ENCODE data around the gene SALL1.

The SALL1 gene

DNA sequence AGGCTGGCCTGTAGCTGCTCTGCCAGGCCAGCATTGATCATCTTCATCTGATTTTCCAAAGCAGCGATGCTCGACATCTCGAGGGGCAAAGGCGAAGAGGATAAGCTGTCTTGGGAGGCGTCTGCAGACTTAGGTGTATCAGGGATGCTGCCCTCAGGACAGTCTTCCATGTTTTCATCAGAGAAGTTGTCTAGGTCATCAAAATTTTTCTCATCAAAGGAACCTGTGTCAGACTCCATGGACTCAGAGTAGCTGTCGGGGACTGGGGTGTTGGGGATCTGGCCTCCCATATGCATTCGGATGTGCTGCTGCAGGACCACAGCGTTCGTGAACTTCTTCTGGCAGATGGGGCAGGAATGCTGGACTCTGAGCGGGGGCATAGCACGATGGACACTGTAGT lies 11.5 kb downstream of the SALL1 start:
- DNase-seq: no peak

DNA sequence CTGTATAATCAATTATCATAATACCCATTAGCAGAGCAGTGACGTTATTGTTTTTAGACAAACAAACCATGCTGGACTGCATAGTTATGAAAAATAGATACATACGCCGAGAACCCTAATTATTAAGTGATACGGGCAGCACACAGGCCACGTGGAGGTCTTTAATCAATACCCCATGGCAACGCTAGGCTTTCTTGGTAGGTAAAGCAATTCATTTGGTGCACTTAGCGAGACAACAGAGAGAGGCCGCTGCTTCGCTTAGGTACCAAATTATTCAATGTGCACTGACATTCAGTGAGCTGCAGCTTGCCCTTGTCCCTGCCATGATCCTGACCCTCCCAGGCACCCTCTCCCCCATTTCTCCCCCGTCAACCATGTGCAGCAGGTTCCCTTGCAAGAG lies 12.9 kb downstream of the SALL1 start:
- DNase-seq: no peak

- DNase-seq: no peak
Observed at GRCh38 chr16:51137097-51137496, 14.0 kb downstream of the SALL1 start.

DNA sequence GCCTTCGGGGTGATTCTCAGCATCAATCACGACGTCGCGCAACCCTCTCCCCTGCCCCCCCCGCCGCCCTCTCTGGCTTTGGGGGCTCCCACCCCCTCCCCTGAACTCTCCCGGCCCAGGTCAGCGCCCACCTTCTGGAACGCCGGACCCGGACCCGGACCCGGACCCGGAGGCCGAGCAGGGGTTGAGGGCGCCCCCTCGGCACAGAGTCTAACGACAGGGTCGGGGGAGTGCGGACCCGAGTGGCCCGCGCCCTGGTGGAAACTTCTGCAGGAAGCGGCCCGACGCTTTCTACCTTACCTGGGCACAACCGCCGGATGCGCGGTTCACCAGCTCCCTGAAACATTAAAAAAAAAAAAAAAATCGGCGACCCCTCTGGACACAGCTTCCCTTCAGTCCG lies 16.2 kb downstream of the SALL1 start:
- DNase-seq: no peak

GRCh38 chr16:51134269-51134812 lies 16.7 kb downstream of the SALL1 start:
- no peak for DNase-seq

DNA sequence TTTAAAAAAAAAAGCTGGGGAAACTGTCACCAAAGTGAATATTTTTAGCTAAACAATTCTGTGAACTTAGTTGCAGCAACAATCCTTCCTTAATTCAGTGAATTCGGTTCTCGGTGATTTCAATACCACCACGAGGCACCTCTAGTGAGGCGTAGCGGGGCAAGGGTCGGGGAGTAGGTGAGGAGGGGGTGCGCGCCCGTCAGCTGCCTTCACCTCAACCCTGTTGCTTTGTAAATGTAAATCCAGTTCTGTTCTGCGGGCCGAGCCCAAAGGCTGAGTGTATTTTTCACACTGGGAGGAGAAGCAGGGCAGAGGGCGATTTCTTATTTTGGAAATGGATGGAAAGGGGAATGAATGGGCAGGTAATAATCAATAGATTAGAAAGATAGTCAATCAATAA lies 17.4 kb downstream of the SALL1 start:
- DNase-seq: no peak

- DNase-seq: no peak
Observed at GRCh38 chr16:51133183-51133582, 17.9 kb downstream of the SALL1 start.

DNA sequence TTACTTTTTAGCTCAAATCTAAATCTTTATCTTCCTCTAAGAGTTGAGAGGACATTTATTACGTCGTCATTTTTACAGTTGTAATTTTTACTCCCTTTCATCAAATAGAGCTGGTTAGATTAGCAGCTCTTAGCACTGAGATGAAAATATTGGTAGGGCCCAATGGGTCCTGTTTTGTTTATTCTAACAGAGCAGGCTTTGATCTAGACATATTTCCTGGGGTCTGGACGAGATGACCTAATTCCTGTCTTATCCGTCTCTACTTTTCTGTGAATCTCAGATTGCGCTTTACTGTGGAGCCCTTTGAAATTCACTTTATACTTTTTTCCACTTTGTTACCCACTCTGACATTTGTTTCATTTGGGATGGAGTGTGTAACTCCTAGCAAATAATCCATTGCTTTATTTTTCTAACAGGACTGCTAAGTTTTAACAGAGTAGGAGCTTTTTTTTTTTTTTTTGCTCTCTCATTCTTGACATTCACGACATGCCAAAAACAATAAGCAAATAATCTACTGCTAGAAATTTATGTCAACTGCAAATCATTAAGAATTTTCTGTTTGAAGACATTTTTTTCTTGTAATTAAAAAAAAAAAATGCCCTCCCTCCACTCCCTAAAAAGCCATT lies 18.5 kb downstream of the SALL1 start:
- DNase-seq: no peak

GRCh38 chr16:51131619-51132018 lies 19.5 kb downstream of the SALL1 start:
- no peak for DNase-seq

GRCh38 chr16:51129105-51129504 lies 22.0 kb downstream of the SALL1 start:
- no peak for DNase-seq

- DNase-seq: no peak
Observed at GRCh38 chr16:51125992-51126391, 25.1 kb downstream of the SALL1 start.

GRCh38 chr16:51124896-51125295 lies 26.2 kb downstream of the SALL1 start:
- no peak for DNase-seq

- no peak for DNase-seq
Observed at GRCh38 chr16:51121850-51122249, 29.2 kb downstream of the SALL1 start.

GRCh38 chr16:51120730-51121347 lies 30.2 kb downstream of the SALL1 start:
- DNase-seq: no peak

DNA sequence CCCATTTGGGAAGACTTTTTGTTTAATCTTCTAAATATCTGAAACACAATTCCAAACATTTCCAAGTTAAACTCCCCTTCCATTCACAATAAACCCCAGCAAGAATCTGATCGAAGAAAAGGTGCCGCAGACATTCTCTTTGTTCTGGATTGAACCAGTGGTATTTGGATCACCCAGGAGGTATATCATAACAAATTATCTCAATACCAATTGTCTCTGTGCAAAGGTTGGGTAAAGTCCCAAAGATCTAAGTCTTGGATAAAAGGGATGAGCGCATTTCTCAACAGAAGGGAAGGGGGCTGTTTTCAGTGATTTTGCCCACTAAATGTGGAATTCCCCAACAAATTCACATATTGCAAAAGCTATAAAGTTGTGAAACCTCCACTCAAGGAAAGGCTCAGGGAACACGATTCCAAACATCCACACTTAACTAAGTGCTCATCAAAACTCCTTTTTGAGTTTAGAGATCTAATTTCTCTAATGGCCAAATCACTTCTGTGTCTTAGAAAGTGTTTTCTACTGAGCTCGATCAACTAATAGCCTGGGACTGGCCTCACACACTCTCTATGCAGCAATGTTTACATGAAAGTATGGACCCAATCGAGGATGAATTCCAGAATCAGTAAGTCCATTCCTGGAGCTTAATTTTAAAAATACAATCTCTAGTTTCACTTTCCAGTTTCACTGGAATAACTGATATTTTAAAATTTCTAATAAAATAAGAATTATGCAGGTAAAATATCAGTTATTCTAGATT lies 30.9 kb downstream of the SALL1 start:
- no peak for DNase-seq

- no peak for DNase-seq
Observed at GRCh38 chr16:51119556-51119955, 31.5 kb downstream of the SALL1 start.

- DNase-seq: no peak
Observed at GRCh38 chr16:51116353-51116752, 34.7 kb downstream of the SALL1 start.

DNA sequence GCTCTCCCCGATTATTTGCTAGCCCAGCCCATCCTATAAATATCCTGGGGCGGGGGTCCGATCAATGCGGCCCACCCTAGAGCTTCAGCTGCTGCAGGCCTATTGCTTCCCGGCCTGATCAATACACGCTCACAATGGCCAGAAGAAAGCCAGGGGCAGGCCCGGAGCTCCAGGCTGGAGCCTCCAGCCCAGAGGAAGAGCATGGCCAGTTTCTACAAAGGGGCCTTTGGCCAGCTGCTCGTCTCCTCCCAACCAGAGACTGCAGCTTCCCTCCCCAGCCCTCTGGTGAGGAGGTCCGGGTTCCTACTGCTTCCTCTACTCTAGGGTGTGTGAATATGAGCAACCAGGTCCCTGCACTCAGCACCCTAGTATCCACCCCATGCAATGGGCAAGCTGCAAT lies 36.7 kb downstream of the SALL1 start:
- no peak for DNase-seq

DNA sequence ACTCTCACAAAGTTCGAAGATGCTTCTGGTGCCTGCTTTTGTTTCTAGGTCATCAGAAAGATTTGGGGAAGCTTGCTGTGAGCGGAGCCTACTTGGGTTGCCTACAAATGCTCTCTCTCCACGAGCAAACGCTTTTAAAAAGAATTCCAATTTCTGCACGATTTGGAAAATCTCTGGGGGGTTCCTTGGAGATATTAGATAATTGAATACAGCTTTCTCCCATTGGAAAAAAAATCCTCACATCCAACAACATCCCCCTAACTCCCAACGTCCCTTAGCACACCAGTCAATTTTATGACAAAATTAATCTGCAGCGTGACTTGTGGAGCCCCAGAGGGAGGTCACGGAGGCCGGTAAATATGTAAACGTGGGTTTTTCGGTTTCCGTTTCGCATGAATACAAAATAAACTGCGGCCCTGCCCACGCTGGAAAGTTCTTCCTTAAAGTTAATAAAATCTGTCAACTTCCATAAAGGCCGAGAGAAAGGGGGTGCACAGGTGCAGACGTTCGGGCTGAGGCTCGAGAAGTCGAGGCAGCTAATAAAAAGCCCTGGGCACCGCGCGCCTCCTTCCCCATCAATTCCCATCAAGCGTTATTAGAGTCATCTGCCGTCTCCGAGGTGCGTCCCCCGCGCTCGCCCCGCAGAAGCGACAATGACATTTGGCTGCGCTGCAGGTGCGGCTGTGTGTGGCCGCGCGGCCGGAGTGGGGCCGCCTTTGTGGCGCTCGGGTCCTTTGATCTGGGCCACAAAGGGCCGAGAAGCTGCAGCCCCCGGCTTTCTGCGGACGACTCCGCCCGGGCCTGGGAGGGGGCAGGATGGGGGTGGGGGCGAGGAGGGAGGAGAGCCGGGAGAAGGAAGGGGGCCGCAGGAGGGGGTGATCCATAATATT lies 37.6 kb downstream of the SALL1 start:
- DNase-seq: no peak

DNA sequence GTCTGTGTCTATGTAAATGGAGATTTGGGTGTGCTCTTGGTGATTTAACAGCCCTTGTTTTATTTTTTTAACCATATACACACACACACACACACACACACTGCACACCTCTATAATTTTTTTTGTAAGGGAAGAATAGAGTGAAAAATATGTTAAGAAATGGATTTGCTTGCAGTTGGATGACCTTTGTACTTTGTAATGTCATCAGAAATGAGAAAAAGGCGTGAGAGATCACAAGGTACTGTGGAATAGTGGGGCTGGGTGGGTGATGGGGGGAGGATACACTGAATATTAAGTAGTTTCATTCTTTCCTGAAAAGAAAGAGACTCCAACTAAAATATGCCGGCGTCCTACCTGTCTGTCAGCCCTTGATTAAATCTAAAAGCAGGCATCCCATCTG lies 38.7 kb downstream of the SALL1 start:
- no peak for DNase-seq

- no peak for DNase-seq
Observed at GRCh38 chr16:51111759-51112158, 39.3 kb downstream of the SALL1 start.

GRCh38 chr16:51110700-51111157 lies 40.3 kb downstream of the SALL1 start:
- DNase-seq: no peak

GRCh38 chr16:51109173-51109572 lies 41.9 kb downstream of the SALL1 start:
- DNase-seq: no peak
